H9 (cell line): ENCODE measurements around the gene ZBTB6. TPM values are rescaled to one million over a fixed set of nuclear protein-coding genes. Genes with fewer than 3 reads are reported as not detected.

Experiments used
- DNase-seq: peaks from one replicate; pipeline ENCODE4 v3.0.0-alpha.2; 2017
- H2AFZ ChIP-seq: one replicate; pipeline ENCODE4 v1.6.1; 2013; ENCODE audit warnings: mild to moderate bottlenecking, low read length, control low read depth, moderate library complexity
- H2AK5ac ChIP-seq: 2 replicates; pipeline ENCODE4 v1.6.1; 2013; ENCODE audit warnings: low read length, control low read depth, mixed read lengths; ENCODE audit not compliant: insufficient read length
- H2BK120ac ChIP-seq: one replicate; pipeline ENCODE4 v1.6.1; 2013; ENCODE audit warnings: low read depth, mild to moderate bottlenecking, low read length, control low read depth, inconsistent platforms; ENCODE audit not compliant: poor library complexity, severe bottlenecking
- H2BK12ac ChIP-seq: 2 replicates; pipeline ENCODE4 v1.6.1; 2013; ENCODE audit warnings: low read length, control low read depth, mixed read lengths, low read depth; ENCODE audit not compliant: insufficient read length
- H2BK15ac ChIP-seq: 2 replicates; pipeline ENCODE4 v1.6.1; 2013; ENCODE audit warnings: low read depth, low read length, control low read depth
- H2BK20ac ChIP-seq: one replicate; pipeline ENCODE4 v1.6.1; 2013; ENCODE audit warnings: low read depth, mild to moderate bottlenecking, low read length, control low read depth, inconsistent platforms; ENCODE audit not compliant: poor library complexity, severe bottlenecking
- H2BK5ac ChIP-seq: 2 replicates; pipeline ENCODE4 v1.6.1; 2013; ENCODE audit warnings: low read length, control low read depth, mixed read lengths; ENCODE audit not compliant: insufficient read length
- H3K14ac ChIP-seq: 2 replicates; pipeline ENCODE4 v1.6.1; 2013; ENCODE audit warnings: low read length, control low read depth; ENCODE audit not compliant: insufficient read depth
- H3K18ac ChIP-seq: 2 replicates; pipeline ENCODE4 v1.6.1; 2013; ENCODE audit warnings: low read depth, mild to moderate bottlenecking, mixed read lengths, low read length, control low read depth; ENCODE audit not compliant: insufficient read length
- H3K23ac ChIP-seq: 2 replicates; pipeline ENCODE4 v1.6.1; 2013; ENCODE audit warnings: low read length, control low read depth, mixed read lengths, low read depth; ENCODE audit not compliant: insufficient read length
- H3K23me2 ChIP-seq: 2 replicates; pipeline ENCODE4 v1.6.1; 2013; ENCODE audit warnings: low read depth, mild to moderate bottlenecking, mixed read lengths, low read length, control low read depth; ENCODE audit not compliant: insufficient read length, poor library complexity, severe bottlenecking
- H3K27ac ChIP-seq: 2 replicates; pipeline ENCODE4 v1.5.1; 2013; ENCODE audit warnings: low read length, control low read depth, mixed read lengths, low read depth; ENCODE audit not compliant: insufficient read length
- H3K27me3 ChIP-seq: 2 replicates; pipeline ENCODE4 v1.6.1; 2013; ENCODE audit warnings: low read length, control low read depth, inconsistent platforms; ENCODE audit not compliant: insufficient read depth
- H3K4ac ChIP-seq: 2 replicates; pipeline ENCODE4 v1.6.1; 2013; ENCODE audit warnings: low read depth, mild to moderate bottlenecking, control low read depth, inconsistent platforms, low read length, moderate library complexity
- H3K4me1 ChIP-seq: 2 replicates; pipeline ENCODE4 v1.6.1; 2013; ENCODE audit warnings: low read length, control low read depth, inconsistent platforms; ENCODE audit not compliant: insufficient read depth
- H3K4me2 ChIP-seq: 2 replicates; pipeline ENCODE4 v1.6.1; 2013; ENCODE audit warnings: low read length, control low read depth, mixed read lengths; ENCODE audit not compliant: insufficient read length, insufficient read depth
- H3K56ac ChIP-seq: 2 replicates; pipeline ENCODE4 v1.6.1; 2013; ENCODE audit warnings: low read depth, mild to moderate bottlenecking, mixed read lengths, low read length, control low read depth; ENCODE audit not compliant: insufficient read length
- H3K79me1 ChIP-seq: 2 replicates; pipeline ENCODE4 v1.6.1; 2013; ENCODE audit warnings: low read depth, mild to moderate bottlenecking, moderate library complexity, low read length, control low read depth, inconsistent platforms; ENCODE audit not compliant: insufficient read depth, poor library complexity, severe bottlenecking
- H3K79me2 ChIP-seq: 2 replicates; pipeline ENCODE4 v1.6.1; 2013; ENCODE audit warnings: low read length, control low read depth, inconsistent platforms; ENCODE audit not compliant: insufficient read depth
- H3K9ac ChIP-seq: 2 replicates; pipeline ENCODE4 v1.6.1; 2013; ENCODE audit warnings: low read length, control low read depth, mixed read lengths; ENCODE audit not compliant: insufficient read length; ENCODE audit errors: extremely low read depth
- H3K9me3 ChIP-seq: one replicate; pipeline ENCODE4 v1.6.1; 2013; ENCODE audit warnings: low read depth, low read length, inconsistent platforms; ENCODE audit not compliant: control insufficient read depth
- H3T11ph ChIP-seq: one replicate; pipeline ENCODE4 v1.6.1; 2013; ENCODE audit warnings: mild to moderate bottlenecking, low read length, control low read depth, inconsistent platforms
- H4K20me1 ChIP-seq: one replicate; pipeline ENCODE4 v1.6.1; 2013; ENCODE audit not compliant: control insufficient read depth, insufficient read length, insufficient read depth
- H4K5ac ChIP-seq: 2 replicates; pipeline ENCODE4 v1.6.1; 2013; ENCODE audit warnings: low read depth, mild to moderate bottlenecking, mixed read lengths, low read length, control low read depth; ENCODE audit not compliant: insufficient read length
- H4K8ac ChIP-seq: replicated peaks from 2 replicates; pipeline ENCODE4 v1.6.1; 2013; ENCODE audit warnings: low read length, control low read depth, mixed read lengths, low read depth; ENCODE audit not compliant: insufficient read length
- H4K91ac ChIP-seq: 2 replicates; pipeline ENCODE4 v1.6.1; 2013; ENCODE audit warnings: low read depth, mild to moderate bottlenecking, moderate library complexity, mixed read lengths, low read length, control low read depth; ENCODE audit not compliant: insufficient read length
- H3K27ac Mint-ChIP-seq, 3 experiments: 2 replicates in 2 of 3; 3 replicates in 1 of 3; pipeline ENCODE4 v1.8.0; 2020 to 2021; ENCODE audit warnings: mixed read lengths in 3 of 3, mild to moderate bottlenecking in 1 of 3, moderate library complexity in 1 of 3
- H3K27me3 Mint-ChIP-seq: 2 replicates; pipeline ENCODE4 v1.8.0; 2021; ENCODE audit warnings: low read depth, mild to moderate bottlenecking, moderate library complexity, mixed read lengths
- H3K36me3 Mint-ChIP-seq, 3 experiments: 2 replicates in 2 of 3; 3 replicates in 1 of 3; pipeline ENCODE4 v1.8.0; 2020 to 2021; ENCODE audit warnings: low read depth in 3 of 3, mixed read lengths in 3 of 3; ENCODE audit not compliant: insufficient read depth in 1 of 3
- H3K4me1 Mint-ChIP-seq, 2 experiments: 2 replicates each; pipeline ENCODE4 v1.8.0; 2020; ENCODE audit warnings: mixed read lengths in 2 of 2
- H3K4me3 Mint-ChIP-seq, 2 experiments: 2 replicates in 1 of 2; 3 replicates in 1 of 2; pipeline ENCODE4 v1.8.0; 2020 to 2021; ENCODE audit warnings: mild to moderate bottlenecking in 2 of 2, mixed read lengths in 2 of 2, moderate library complexity in 1 of 2
- H3K9me3 Mint-ChIP-seq, 2 experiments: 2 replicates in 1 of 2; 3 replicates in 1 of 2; pipeline ENCODE4 v1.8.0; 2020; ENCODE audit warnings: mild to moderate bottlenecking in 2 of 2, mixed read lengths in 2 of 2, moderate library complexity in 1 of 2
- WGBS: extraction: QIAGEN DNeasy Blood & Tissue Kit; methylation state at CpG from one replicate; pipeline ENCODE4 v1.1.7; 2013; ENCODE audit warnings: missing lambda C conversion rate, low lambda C conversion rate, mixed read lengths; ENCODE audit not compliant: insufficient read length; ENCODE audit errors: extremely low coverage; 5-methylcytosine and 5-hydroxymethylcytosine counted together
- total RNA-seq: library from RNA; stranded (reverse); gene quantifications from 2 replicates; pipeline ENCODE4 v1.2.1, GENCODE V29; 2021
- TF ChIP-seq, protein P1 (sequence below): fragments of 200-600 bp; sonication (generic); conservative IDR thresholded peaks from 3 replicates; pipeline ENCODE4 v1.8.0; 2021; ENCODE audit warnings: antibody characterized with exemption, mild to moderate bottlenecking

Gene ZBTB6
- total RNA-seq, 1 experiment from 2014 or later, result 10.2 TPM

- H3T11ph ChIP-seq, result no peak overlapping the region
- peak overlapping the region in 2 of 3 experiments; percentile 33 to 91; a peak in 4 of 7 replicates for H3K27ac Mint-ChIP-seq
- no peak overlapping the region for H2BK12ac ChIP-seq
- H4K5ac ChIP-seq, result no peak overlapping the region
- no peak overlapping the region for H3K4me3 Mint-ChIP-seq
- H3K23ac ChIP-seq, result no peak overlapping the region
- no peak overlapping the region for H2AK5ac ChIP-seq
- no peak overlapping the region for H4K91ac ChIP-seq
- H3K23me2 ChIP-seq, result no peaks in the 10 kb centered on the region
- H2BK120ac ChIP-seq, result no peak overlapping the region
- H3K14ac ChIP-seq, result no peak overlapping the region
- peaks cover 22 to 39% of the 10 kb centered on the region in 2 experiments for H3K4me1 Mint-ChIP-seq
- no peak overlapping the region for H3K27ac ChIP-seq
- TF ChIP-seq, protein P1, sequence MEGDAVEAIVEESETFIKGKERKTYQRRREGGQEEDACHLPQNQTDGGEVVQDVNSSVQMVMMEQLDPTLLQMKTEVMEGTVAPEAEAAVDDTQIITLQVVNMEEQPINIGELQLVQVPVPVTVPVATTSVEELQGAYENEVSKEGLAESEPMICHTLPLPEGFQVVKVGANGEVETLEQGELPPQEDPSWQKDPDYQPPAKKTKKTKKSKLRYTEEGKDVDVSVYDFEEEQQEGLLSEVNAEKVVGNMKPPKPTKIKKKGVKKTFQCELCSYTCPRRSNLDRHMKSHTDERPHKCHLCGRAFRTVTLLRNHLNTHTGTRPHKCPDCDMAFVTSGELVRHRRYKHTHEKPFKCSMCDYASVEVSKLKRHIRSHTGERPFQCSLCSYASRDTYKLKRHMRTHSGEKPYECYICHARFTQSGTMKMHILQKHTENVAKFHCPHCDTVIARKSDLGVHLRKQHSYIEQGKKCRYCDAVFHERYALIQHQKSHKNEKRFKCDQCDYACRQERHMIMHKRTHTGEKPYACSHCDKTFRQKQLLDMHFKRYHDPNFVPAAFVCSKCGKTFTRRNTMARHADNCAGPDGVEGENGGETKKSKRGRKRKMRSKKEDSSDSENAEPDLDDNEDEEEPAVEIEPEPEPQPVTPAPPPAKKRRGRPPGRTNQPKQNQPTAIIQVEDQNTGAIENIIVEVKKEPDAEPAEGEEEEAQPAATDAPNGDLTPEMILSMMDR, result no peak
- H4K20me1 ChIP-seq, result no peaks in the 10 kb centered on the region
- H3K79me2 ChIP-seq, result peaks cover 26% of the 10 kb centered on the region
- H3K27me3 ChIP-seq, result no peaks in the 10 kb centered on the region
- no peak overlapping the region for H2BK5ac ChIP-seq
- no peak overlapping the region for H3K9ac ChIP-seq
- no peak overlapping the region for H3K4me2 ChIP-seq
- WGBS, result 100% methylated on average over 1 of the region's 1 CpG
- H3K9me3 ChIP-seq, result no peaks in the 10 kb centered on the region
- H2AFZ ChIP-seq, result no peak overlapping the region
- no peaks in the 10 kb centered on the region for H3K4me1 ChIP-seq
- no peak overlapping the region for H3K56ac ChIP-seq
- H3K4ac ChIP-seq, result no peak overlapping the region
- peaks cover 9% of the 10 kb centered on the region for H3K79me1 ChIP-seq
- DNase-seq, result no peak
- no peaks in the 10 kb centered on the region for H3K9me3 Mint-ChIP-seq
- no peak overlapping the region for H3K18ac ChIP-seq
- H2BK20ac ChIP-seq, result no peak overlapping the region
- H3K27me3 Mint-ChIP-seq, result no peaks in the 10 kb centered on the region
- H4K8ac ChIP-seq, result no peak overlapping the region
- peaks cover 0 to 4% (median 0%) of the 10 kb centered on the region in 3 experiments; a peak in 2 of 7 replicates for H3K36me3 Mint-ChIP-seq
- no peak overlapping the region for H2BK15ac ChIP-seq
Measured at GRCh38 chr9:122951056-122951455, 37.9 kb upstream of the ZBTB6 start.
